WTC11 (cell line): Measurements from ENCODE around the gene RNF2. TPM values are rescaled to one million over a fixed set of nuclear protein-coding genes. Genes with fewer than 3 reads are reported as not detected.
A peak's percentile ranks its signal among the peaks of the same experiment; 100 is the strongest.

Experiments
- ATAC-seq: fragments of 200-7000 bp; cut with Tn5 transposase; 2 replicates; pipeline ENCODE4 v1.10.0; 2021; ENCODE audit warnings: mild to moderate bottlenecking, moderate library complexity
- CTCF ChIA-PET: fragments of 300-600 bp; sonication (Branson Sonifier 250); formaldehyde crosslinking; loops from one replicate; lab custom pipeline; 2021; ENCODE audit warnings: antibody characterized with exemption; lab: Charles Lee
- POLR2A ChIA-PET: fragments of 350-600 bp; sonication (Branson Sonifier 250); formaldehyde crosslinking; loops from one replicate; lab custom pipeline; 2021; ENCODE audit warnings: antibody characterized with exemption; lab: Charles Lee
- DNase-seq: peaks from one replicate; pipeline ENCODE4 v3.0.0; 2021; ENCODE audit warnings: low spot score
- H3K27ac Mint-ChIP-seq: 2 replicates; pipeline ENCODE4 v1.8.0; 2021; ENCODE audit warnings: mixed read lengths
- H3K27me3 Mint-ChIP-seq: 2 replicates; pipeline ENCODE4 v1.8.0; 2021; ENCODE audit warnings: low read depth, mild to moderate bottlenecking, moderate library complexity, mixed read lengths
- H3K36me3 Mint-ChIP-seq: 2 replicates; pipeline ENCODE4 v1.8.0; 2021; ENCODE audit warnings: mixed read lengths
- H3K4me1 Mint-ChIP-seq: 2 replicates; pipeline ENCODE4 v1.8.0; 2022; ENCODE audit warnings: mixed read lengths
- H3K4me3 Mint-ChIP-seq: 2 replicates; pipeline ENCODE4 v1.8.0; 2021; ENCODE audit warnings: mild to moderate bottlenecking, moderate library complexity, mixed read lengths
- H3K9me3 Mint-ChIP-seq: 2 replicates; pipeline ENCODE4 v1.8.0; 2021; ENCODE audit warnings: mixed read lengths
- ATF1 ChIP-seq: sonication (generic); formaldehyde crosslinking; IDR thresholded peaks from 2 replicates; pipeline ENCODE4 v1.8.1; 2023; ENCODE audit warnings: mild to moderate bottlenecking, moderate library complexity, missing genetic modification reagents
- CBFB ChIP-seq: sonication (generic); formaldehyde crosslinking; IDR thresholded peaks from 2 replicates; pipeline ENCODE4 v1.8.1; 2022; ENCODE audit warnings: mild to moderate bottlenecking, low read depth, missing genetic modification reagents
- ELF4 ChIP-seq: sonication (generic); formaldehyde crosslinking; IDR thresholded peaks from 2 replicates; pipeline ENCODE4 v1.8.1; 2022; ENCODE audit warnings: low read depth, mild to moderate bottlenecking, moderate library complexity, missing genetic modification reagents
- EMX1 ChIP-seq: fragments of 250-450 bp; sonication (Bioruptor Pico); IDR thresholded peaks from 2 replicates; pipeline ENCODE4 v1.8.0; 2021; ENCODE audit warnings: mild to moderate bottlenecking
- FOXJ3 ChIP-seq: sonication (generic); formaldehyde crosslinking; IDR thresholded peaks from 2 replicates; pipeline ENCODE4 v1.9.0; 2021; ENCODE audit warnings: missing genetic modification reagents, mild to moderate bottlenecking, borderline replicate concordance
- NR1H2 ChIP-seq: sonication (generic); formaldehyde crosslinking; IDR thresholded peaks from 2 replicates; pipeline ENCODE4 v1.9.0; 2021; ENCODE audit warnings: mild to moderate bottlenecking, moderate library complexity, missing genetic modification reagents
- NR3C1 ChIP-seq: sonication (generic); formaldehyde crosslinking; conservative IDR thresholded peaks from 2 replicates; pipeline ENCODE4 v1.8.1; 2023; ENCODE audit warnings: low read depth, mild to moderate bottlenecking, missing genetic modification reagents
- RELA ChIP-seq: sonication (generic); formaldehyde crosslinking; IDR thresholded peaks from 2 replicates; pipeline ENCODE4 v1.8.1; 2022; ENCODE audit warnings: missing genetic modification reagents, mild to moderate bottlenecking, borderline replicate concordance
- SOX15 ChIP-seq: fragments of 250-450 bp; sonication (Bioruptor Pico); IDR thresholded peaks from 2 replicates; pipeline ENCODE4 v1.9.0; 2021; ENCODE audit warnings: mild to moderate bottlenecking
- TEAD4 ChIP-seq: sonication (generic); formaldehyde crosslinking; IDR thresholded peaks from 2 replicates; pipeline ENCODE4 v1.8.0; 2022; ENCODE audit warnings: mild to moderate bottlenecking, missing genetic modification reagents
- ZNF138 ChIP-seq: sonication (generic); formaldehyde crosslinking; conservative IDR thresholded peaks from 2 replicates; pipeline ENCODE4 v1.8.1; 2022; ENCODE audit warnings: mild to moderate bottlenecking, moderate library complexity, missing genetic modification reagents
- ZNF232 ChIP-seq: sonication (generic); formaldehyde crosslinking; IDR thresholded peaks from 2 replicates; pipeline ENCODE4 v1.8.0; 2022; ENCODE audit warnings: mild to moderate bottlenecking, missing genetic modification reagents
- ZNF263 ChIP-seq: sonication (generic); formaldehyde crosslinking; IDR thresholded peaks from 2 replicates; pipeline ENCODE4 v1.8.1; 2022; ENCODE audit warnings: low read depth, mild to moderate bottlenecking, moderate library complexity, missing genetic modification reagents
- total RNA-seq: library from RNA; stranded (reverse); gene quantifications from 3 replicates; pipeline ENCODE4 v1.2.3, GENCODE V29; 2021
- TF ChIP-seq, protein P1 (sequence below): sonication (generic); formaldehyde crosslinking; conservative IDR thresholded peaks from 2 replicates; pipeline ENCODE4 v1.8.1; 2022; ENCODE audit warnings: mild to moderate bottlenecking, missing genetic modification reagents
- TF ChIP-seq, protein P2 (sequence below): sonication (generic); formaldehyde crosslinking; IDR thresholded peaks from 2 replicates; pipeline ENCODE4 v1.8.1; 2023; ENCODE audit warnings: mild to moderate bottlenecking, moderate library complexity, missing genetic modification reagents
- TF ChIP-seq, protein P3 (sequence below): sonication (generic); formaldehyde crosslinking; IDR thresholded peaks from 2 replicates; pipeline ENCODE4 v1.8.1; 2023; ENCODE audit warnings: mild to moderate bottlenecking, missing genetic modification reagents
- TF ChIP-seq, protein P4 (sequence below): fragments of 250-450 bp; sonication (Bioruptor Pico); IDR thresholded peaks from 2 replicates; pipeline ENCODE4 v1.8.0; 2021; ENCODE audit warnings: mild to moderate bottlenecking
- TF ChIP-seq, protein P5 (sequence below): fragments of 250-450 bp; sonication (Bioruptor Pico); IDR thresholded peaks from 2 replicates; pipeline ENCODE4 v1.9.0; 2021; ENCODE audit warnings: mild to moderate bottlenecking, borderline replicate concordance
- TF ChIP-seq, protein P6 (sequence below): sonication (generic); formaldehyde crosslinking; IDR thresholded peaks from 2 replicates; pipeline ENCODE4 v1.8.1; 2023; ENCODE audit warnings: mild to moderate bottlenecking, missing genetic modification reagents, moderate library complexity
- TF ChIP-seq, protein P7 (sequence below): sonication (generic); formaldehyde crosslinking; IDR thresholded peaks from 2 replicates; pipeline ENCODE4 v1.8.1; 2022; ENCODE audit warnings: mild to moderate bottlenecking, missing genetic modification reagents, moderate library complexity, borderline replicate concordance
- TF ChIP-seq, protein P8 (sequence below): sonication (generic); formaldehyde crosslinking; IDR thresholded peaks from 2 replicates; pipeline ENCODE4 v1.8.1; 2023; ENCODE audit warnings: mild to moderate bottlenecking, missing genetic modification reagents, moderate library complexity

Gene RNF2
- total RNA-seq, 1 experiment from 2014 or later = 37.3 TPM

DNA sequence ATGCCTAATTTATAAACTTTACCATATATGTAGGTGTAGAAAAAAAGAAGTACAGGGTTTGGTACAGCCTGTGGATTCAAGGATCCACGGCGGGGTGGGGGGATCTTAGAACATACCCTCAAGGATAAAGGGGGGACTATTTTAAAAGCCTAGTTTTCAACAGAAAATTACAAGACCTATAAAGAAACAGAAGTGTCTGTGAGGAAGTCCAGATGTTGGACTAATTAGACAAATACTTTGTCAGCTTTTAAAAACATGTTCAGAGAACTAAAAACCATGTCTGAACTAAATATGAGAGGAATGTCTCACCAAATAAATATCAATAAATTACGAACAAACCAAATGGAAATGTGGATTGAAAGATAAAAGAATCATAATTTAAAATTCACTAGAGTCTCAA is 59.8 kb downstream of the RNF2 start:
- no peaks in the 10 kb centered on the region for H3K27me3 Mint-ChIP-seq
- H3K4me1 Mint-ChIP-seq = no peaks in the 10 kb centered on the region
- ChIA-PET POLR2A (interaction anchor here (0.6 kb wide), 1 partner anchor 20 kb away, joined by 3 read pairs; no protein-coding TSS in a partner anchor), CTCF (no interaction called here)
- H3K9me3 Mint-ChIP-seq = peaks cover 15% of the 10 kb centered on the region
- no peak for DNase-seq
- TF ChIP-seq NR1H2 (CRISPR knock-in tag) = no peak
- no peak for TF ChIP-seq NR3C1
- TF ChIP-seq EMX1 (CRISPR knock-in tag) = no peak
- TF ChIP-seq, protein P1, sequence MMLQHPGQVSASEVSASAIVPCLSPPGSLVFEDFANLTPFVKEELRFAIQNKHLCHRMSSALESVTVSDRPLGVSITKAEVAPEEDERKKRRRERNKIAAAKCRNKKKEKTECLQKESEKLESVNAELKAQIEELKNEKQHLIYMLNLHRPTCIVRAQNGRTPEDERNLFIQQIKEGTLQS (CRISPR knock-in tag) = no peak
- TF ChIP-seq ATF1 (CRISPR knock-in tag) = no peak
- TF ChIP-seq, protein P2, sequence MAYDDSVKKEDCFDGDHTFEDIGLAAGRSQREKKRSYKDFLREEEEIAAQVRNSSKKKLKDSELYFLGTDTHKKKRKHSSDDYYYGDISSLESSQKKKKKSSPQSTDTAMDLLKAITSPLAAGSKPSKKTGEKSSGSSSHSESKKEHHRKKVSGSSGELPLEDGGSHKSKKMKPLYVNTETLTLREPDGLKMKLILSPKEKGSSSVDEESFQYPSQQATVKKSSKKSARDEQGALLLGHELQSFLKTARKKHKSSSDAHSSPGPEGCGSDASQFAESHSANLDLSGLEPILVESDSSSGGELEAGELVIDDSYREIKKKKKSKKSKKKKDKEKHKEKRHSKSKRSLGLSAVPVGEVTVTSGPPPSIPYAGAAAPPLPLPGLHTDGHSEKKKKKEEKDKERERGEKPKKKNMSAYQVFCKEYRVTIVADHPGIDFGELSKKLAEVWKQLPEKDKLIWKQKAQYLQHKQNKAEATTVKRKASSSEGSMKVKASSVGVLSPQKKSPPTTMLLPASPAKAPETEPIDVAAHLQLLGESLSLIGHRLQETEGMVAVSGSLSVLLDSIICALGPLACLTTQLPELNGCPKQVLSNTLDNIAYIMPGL (CRISPR knock-in tag) = no peak
- TF ChIP-seq, protein P3, sequence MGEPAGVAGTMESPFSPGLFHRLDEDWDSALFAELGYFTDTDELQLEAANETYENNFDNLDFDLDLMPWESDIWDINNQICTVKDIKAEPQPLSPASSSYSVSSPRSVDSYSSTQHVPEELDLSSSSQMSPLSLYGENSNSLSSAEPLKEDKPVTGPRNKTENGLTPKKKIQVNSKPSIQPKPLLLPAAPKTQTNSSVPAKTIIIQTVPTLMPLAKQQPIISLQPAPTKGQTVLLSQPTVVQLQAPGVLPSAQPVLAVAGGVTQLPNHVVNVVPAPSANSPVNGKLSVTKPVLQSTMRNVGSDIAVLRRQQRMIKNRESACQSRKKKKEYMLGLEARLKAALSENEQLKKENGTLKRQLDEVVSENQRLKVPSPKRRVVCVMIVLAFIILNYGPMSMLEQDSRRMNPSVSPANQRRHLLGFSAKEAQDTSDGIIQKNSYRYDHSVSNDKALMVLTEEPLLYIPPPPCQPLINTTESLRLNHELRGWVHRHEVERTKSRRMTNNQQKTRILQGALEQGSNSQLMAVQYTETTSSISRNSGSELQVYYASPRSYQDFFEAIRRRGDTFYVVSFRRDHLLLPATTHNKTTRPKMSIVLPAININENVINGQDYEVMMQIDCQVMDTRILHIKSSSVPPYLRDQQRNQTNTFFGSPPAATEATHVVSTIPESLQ (CRISPR knock-in tag) = no peak
- TF ChIP-seq, protein P4, sequence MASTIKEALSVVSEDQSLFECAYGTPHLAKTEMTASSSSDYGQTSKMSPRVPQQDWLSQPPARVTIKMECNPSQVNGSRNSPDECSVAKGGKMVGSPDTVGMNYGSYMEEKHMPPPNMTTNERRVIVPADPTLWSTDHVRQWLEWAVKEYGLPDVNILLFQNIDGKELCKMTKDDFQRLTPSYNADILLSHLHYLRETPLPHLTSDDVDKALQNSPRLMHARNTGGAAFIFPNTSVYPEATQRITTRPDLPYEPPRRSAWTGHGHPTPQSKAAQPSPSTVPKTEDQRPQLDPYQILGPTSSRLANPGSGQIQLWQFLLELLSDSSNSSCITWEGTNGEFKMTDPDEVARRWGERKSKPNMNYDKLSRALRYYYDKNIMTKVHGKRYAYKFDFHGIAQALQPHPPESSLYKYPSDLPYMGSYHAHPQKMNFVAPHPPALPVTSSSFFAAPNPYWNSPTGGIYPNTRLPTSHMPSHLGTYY (CRISPR knock-in tag) = no peak
- no peak for TF ChIP-seq ELF4 (CRISPR knock-in tag)
- no peak for TF ChIP-seq ZNF138 (CRISPR knock-in tag)
- no peak for TF ChIP-seq FOXJ3 (CRISPR knock-in tag)
- TF ChIP-seq SOX15 (CRISPR knock-in tag) = no peak
- no peak for TF ChIP-seq TEAD4 (CRISPR knock-in tag)
- no peak for TF ChIP-seq ZNF263 (CRISPR knock-in tag)
- 0 out of 2 replicates have a peak overlapping the region, but pooled peaks have one; percentile 35 for H3K27ac Mint-ChIP-seq
- no peak for ATAC-seq
- H3K36me3 Mint-ChIP-seq = peaks cover 23% of the 10 kb centered on the region
- no peak overlapping the region for H3K4me3 Mint-ChIP-seq

DNA sequence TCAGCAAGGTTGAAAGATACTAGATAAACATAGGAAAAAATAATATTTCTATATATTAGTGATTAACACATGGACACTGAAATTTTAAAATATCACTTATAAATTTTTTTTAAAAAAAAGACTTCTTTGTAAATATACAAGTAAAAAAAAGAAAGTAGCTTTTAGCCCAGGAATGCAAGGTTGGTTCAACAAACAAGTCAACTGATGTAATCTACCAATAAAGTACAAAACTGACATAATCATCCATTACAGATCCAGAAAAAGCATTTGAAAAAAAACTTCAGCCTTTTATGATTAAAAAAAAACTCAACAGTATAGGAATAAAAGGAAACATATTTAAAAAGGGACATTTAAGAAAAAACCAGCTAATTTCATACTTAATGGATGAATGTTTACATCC is 63.0 kb downstream of the RNF2 start:
- H3K27me3 Mint-ChIP-seq = no peaks in the 10 kb centered on the region
- no peak for ATAC-seq
- CTCF ChIA-PET = interaction anchor here (0.7 kb wide), 2 partner anchors 62 to 445 kb away, joined by 3 read pairs; no protein-coding TSS in a partner anchor
- no peak overlapping the region for H3K27ac Mint-ChIP-seq
- POLR2A ChIA-PET = no interaction called here
- peaks cover 15% of the 10 kb centered on the region for H3K9me3 Mint-ChIP-seq
- no peak for DNase-seq
- H3K36me3 Mint-ChIP-seq = peaks cover 17% of the 10 kb centered on the region
- H3K4me3 Mint-ChIP-seq = no peak overlapping the region
- H3K4me1 Mint-ChIP-seq = no peaks in the 10 kb centered on the region
- TF ChIP-seq, protein P5, sequence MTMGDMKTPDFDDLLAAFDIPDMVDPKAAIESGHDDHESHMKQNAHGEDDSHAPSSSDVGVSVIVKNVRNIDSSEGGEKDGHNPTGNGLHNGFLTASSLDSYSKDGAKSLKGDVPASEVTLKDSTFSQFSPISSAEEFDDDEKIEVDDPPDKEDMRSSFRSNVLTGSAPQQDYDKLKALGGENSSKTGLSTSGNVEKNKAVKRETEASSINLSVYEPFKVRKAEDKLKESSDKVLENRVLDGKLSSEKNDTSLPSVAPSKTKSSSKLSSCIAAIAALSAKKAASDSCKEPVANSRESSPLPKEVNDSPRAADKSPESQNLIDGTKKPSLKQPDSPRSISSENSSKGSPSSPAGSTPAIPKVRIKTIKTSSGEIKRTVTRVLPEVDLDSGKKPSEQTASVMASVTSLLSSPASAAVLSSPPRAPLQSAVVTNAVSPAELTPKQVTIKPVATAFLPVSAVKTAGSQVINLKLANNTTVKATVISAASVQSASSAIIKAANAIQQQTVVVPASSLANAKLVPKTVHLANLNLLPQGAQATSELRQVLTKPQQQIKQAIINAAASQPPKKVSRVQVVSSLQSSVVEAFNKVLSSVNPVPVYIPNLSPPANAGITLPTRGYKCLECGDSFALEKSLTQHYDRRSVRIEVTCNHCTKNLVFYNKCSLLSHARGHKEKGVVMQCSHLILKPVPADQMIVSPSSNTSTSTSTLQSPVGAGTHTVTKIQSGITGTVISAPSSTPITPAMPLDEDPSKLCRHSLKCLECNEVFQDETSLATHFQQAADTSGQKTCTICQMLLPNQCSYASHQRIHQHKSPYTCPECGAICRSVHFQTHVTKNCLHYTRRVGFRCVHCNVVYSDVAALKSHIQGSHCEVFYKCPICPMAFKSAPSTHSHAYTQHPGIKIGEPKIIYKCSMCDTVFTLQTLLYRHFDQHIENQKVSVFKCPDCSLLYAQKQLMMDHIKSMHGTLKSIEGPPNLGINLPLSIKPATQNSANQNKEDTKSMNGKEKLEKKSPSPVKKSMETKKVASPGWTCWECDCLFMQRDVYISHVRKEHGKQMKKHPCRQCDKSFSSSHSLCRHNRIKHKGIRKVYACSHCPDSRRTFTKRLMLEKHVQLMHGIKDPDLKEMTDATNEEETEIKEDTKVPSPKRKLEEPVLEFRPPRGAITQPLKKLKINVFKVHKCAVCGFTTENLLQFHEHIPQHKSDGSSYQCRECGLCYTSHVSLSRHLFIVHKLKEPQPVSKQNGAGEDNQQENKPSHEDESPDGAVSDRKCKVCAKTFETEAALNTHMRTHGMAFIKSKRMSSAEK = no peak
- TF ChIP-seq ZNF232 (CRISPR knock-in tag) (no peak), RELA (no peak), CBFB (CRISPR knock-in tag) (no peak)
- TF ChIP-seq, protein P6, sequence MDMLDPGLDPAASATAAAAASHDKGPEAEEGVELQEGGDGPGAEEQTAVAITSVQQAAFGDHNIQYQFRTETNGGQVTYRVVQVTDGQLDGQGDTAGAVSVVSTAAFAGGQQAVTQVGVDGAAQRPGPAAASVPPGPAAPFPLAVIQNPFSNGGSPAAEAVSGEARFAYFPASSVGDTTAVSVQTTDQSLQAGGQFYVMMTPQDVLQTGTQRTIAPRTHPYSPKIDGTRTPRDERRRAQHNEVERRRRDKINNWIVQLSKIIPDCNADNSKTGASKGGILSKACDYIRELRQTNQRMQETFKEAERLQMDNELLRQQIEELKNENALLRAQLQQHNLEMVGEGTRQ (CRISPR knock-in tag) = no peak
- TF ChIP-seq, protein P3 (CRISPR knock-in tag) = no peak
- TF ChIP-seq, protein P7, sequence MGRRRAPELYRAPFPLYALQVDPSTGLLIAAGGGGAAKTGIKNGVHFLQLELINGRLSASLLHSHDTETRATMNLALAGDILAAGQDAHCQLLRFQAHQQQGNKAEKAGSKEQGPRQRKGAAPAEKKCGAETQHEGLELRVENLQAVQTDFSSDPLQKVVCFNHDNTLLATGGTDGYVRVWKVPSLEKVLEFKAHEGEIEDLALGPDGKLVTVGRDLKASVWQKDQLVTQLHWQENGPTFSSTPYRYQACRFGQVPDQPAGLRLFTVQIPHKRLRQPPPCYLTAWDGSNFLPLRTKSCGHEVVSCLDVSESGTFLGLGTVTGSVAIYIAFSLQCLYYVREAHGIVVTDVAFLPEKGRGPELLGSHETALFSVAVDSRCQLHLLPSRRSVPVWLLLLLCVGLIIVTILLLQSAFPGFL (CRISPR knock-in tag) = no peak
- TF ChIP-seq, protein P8, sequence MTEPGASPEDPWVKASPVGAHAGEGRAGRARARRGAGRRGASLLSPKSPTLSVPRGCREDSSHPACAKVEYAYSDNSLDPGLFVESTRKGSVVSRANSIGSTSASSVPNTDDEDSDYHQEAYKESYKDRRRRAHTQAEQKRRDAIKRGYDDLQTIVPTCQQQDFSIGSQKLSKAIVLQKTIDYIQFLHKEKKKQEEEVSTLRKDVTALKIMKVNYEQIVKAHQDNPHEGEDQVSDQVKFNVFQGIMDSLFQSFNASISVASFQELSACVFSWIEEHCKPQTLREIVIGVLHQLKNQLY (CRISPR knock-in tag) = no peak
